H1 (cell line): ENCODE measurements around the gene STIL. TPM values are rescaled to one million over a fixed set of nuclear protein-coding genes. Genes with fewer than 3 reads are reported as not detected.

Experiments
- CTCF ChIA-PET: fragments of 300-600 bp; sonication (Branson Sonifier 250); formaldehyde crosslinking; loops from one replicate; lab custom pipeline; 2021; ENCODE audit not compliant: partially characterized antibody; lab: Charles Lee
- POLR2A ChIA-PET: fragments of 300-600 bp; sonication (Branson Sonifier 250); formaldehyde crosslinking; loops from one replicate; lab custom pipeline; 2021; ENCODE audit warnings: inconsistent platforms; ENCODE audit not compliant: partially characterized antibody; lab: Charles Lee
- DNase-seq, 2 experiments: peaks; one replicate each; pipeline versions ENCODE4 v3.0.0 to v3.0.0-alpha.2; 2010 to 2022; ENCODE audit warnings: low spot score in 2 of 2, low read depth in 1 of 2, mixed read lengths in 1 of 2
- FAIRE-seq: peaks from 2 replicates; lab custom pipeline; 2011; peaks lifted over from hg19 to GRCh38; lab: Jason Lieb, UNC
- H2AFZ ChIP-seq: 2 replicates; pipeline ENCODE4 v1.8.1; 2012; ENCODE audit warnings: low read length, inconsistent platforms
- H2AK5ac ChIP-seq: 2 replicates; pipeline ENCODE4 v1.6.1; 2013; ENCODE audit warnings: low read depth, low read length
- H2BK120ac ChIP-seq: replicated peaks from 2 replicates; pipeline ENCODE3; 2013; ENCODE audit warnings: low read depth, low read length, inconsistent platforms
- H2BK12ac ChIP-seq: 2 replicates; pipeline ENCODE4 v1.6.1; 2013; ENCODE audit warnings: low read depth, low read length
- H2BK15ac ChIP-seq: 2 replicates; pipeline ENCODE4 v1.6.1; 2013; ENCODE audit warnings: low read length
- H2BK20ac ChIP-seq: 2 replicates; pipeline ENCODE4 v1.6.1; 2013; ENCODE audit warnings: low read length
- H2BK5ac ChIP-seq: 2 replicates; pipeline ENCODE4 v1.6.1; 2013; ENCODE audit warnings: low read depth, low read length
- H3K14ac ChIP-seq: 2 replicates; pipeline ENCODE4 v1.6.1; 2013; ENCODE audit warnings: inconsistent platforms; ENCODE audit not compliant: insufficient read length
- H3K18ac ChIP-seq: 2 replicates; pipeline ENCODE4 v1.6.1; 2013; ENCODE audit warnings: low read length; ENCODE audit errors: extremely low read depth
- H3K23ac ChIP-seq: 2 replicates; pipeline ENCODE4 v1.6.1; 2013; ENCODE audit warnings: inconsistent platforms; ENCODE audit not compliant: insufficient read length
- H3K23me2 ChIP-seq: 2 replicates; pipeline ENCODE4 v1.6.1; 2013; ENCODE audit warnings: low read depth, low read length
- H3K27ac ChIP-seq: 2 replicates; pipeline ENCODE4 v1.6.1; 2011; ENCODE audit warnings: low read depth, low read length, inconsistent platforms
- H3K27me3 ChIP-seq, 4 experiments: replicated peaks in 1 of 4; 1 replicate in 1 of 4; 2 replicates in 3 of 4; pipeline versions ENCODE4 v1.6.1 to v1.8.1; 2011 to 2013; ENCODE audit warnings: low read length in 3 of 4, mild to moderate bottlenecking in 3 of 4, inconsistent platforms in 2 of 4, mixed read lengths in 2 of 4, moderate library complexity in 1 of 4; ENCODE audit not compliant: control insufficient read depth in 3 of 4, insufficient read depth in 3 of 4; ENCODE audit errors: extremely low read depth in 1 of 4
- H3K36me3 ChIP-seq, 4 experiments: 2 replicates each; pipeline versions ENCODE4 v1.6.1 to v1.8.1; 2011 to 2013; ENCODE audit warnings: mild to moderate bottlenecking in 4 of 4, low read length in 3 of 4, moderate library complexity in 2 of 4, control low read depth in 1 of 4, inconsistent platforms in 1 of 4; ENCODE audit not compliant: insufficient read depth in 4 of 4, control insufficient read depth in 2 of 4
- H3K4ac ChIP-seq: replicated peaks from 2 replicates; pipeline ENCODE3; 2013; ENCODE audit warnings: low read length, low read depth, mixed read lengths, inconsistent platforms; ENCODE audit not compliant: insufficient read length
- H3K4me1 ChIP-seq, 4 experiments: replicated peaks in 1 of 4; 1 replicate in 1 of 4; 2 replicates in 3 of 4; pipeline versions ENCODE4 v1.6.1 to v1.8.1; 2011 to 2013; ENCODE audit warnings: low read length in 3 of 4, inconsistent platforms in 2 of 4, mixed read lengths in 1 of 4; ENCODE audit not compliant: insufficient read depth in 4 of 4, control insufficient read depth in 3 of 4
- H3K4me2 ChIP-seq, 2 experiments: 2 replicates each; pipeline versions ENCODE4 v1.6.1 to v1.8.1; 2011 to 2013; ENCODE audit warnings: low read depth in 2 of 2, low read length in 2 of 2, control low read depth in 1 of 2, inconsistent platforms in 1 of 2, mild to moderate bottlenecking in 1 of 2; ENCODE audit not compliant: insufficient read depth in 1 of 2
- H3K4me3 ChIP-seq, 4 experiments: fragments of 200-600, 300-600 bp in 1 of 4; sonication (generic), shearing (Covaris generic), sonication (Bioruptor Twin) in 1 of 4; 2 replicates each; pipeline versions ENCODE4 v1.5.1 to v1.8.1; 2011 to 2016; ENCODE audit warnings: low read length in 4 of 4, low read depth in 3 of 4, control low read depth in 2 of 4, inconsistent platforms in 2 of 4, mild to moderate bottlenecking in 2 of 4, mixed read lengths in 1 of 4, moderate library complexity in 1 of 4; ENCODE audit not compliant: insufficient read depth in 2 of 4; ENCODE audit errors: extremely low read depth in 1 of 4
- H3K56ac ChIP-seq: replicated peaks from 2 replicates; pipeline ENCODE3; 2013; ENCODE audit warnings: low read depth, mild to moderate bottlenecking, mixed read lengths, low read length, inconsistent platforms; ENCODE audit not compliant: insufficient read length
- H3K79me1 ChIP-seq: 2 replicates; pipeline ENCODE4 v1.6.1; 2013; ENCODE audit warnings: low read depth, low read length, control low read depth
- H3K79me2 ChIP-seq, 2 experiments: 2 replicates each; pipeline versions ENCODE4 v1.6.1 to v1.8.1; 2012 to 2013; ENCODE audit warnings: low read length in 2 of 2, mild to moderate bottlenecking in 2 of 2, inconsistent platforms in 1 of 2; ENCODE audit not compliant: insufficient read depth in 2 of 2, control insufficient read depth in 1 of 2
- H3K9ac ChIP-seq, 4 experiments: replicated peaks in 1 of 4; 1 replicate in 1 of 4; 2 replicates in 3 of 4; pipeline versions ENCODE4 v1.6.1 to v1.8.1; 2011 to 2013; ENCODE audit warnings: low read depth in 3 of 4, low read length in 3 of 4, control low read depth in 2 of 4, mild to moderate bottlenecking in 2 of 4, moderate library complexity in 2 of 4, inconsistent platforms in 1 of 4; ENCODE audit errors: extremely low read depth in 1 of 4
- H3K9me3 ChIP-seq, 2 experiments: 2 replicates each; pipeline versions ENCODE4 v1.6.1 to v1.8.1; 2012 to 2013; ENCODE audit warnings: mild to moderate bottlenecking in 2 of 2, moderate library complexity in 2 of 2, control low read depth in 1 of 2, inconsistent platforms in 1 of 2, low read depth in 1 of 2, low read length in 1 of 2, mixed read lengths in 1 of 2; ENCODE audit not compliant: insufficient read depth in 2 of 2
- H4K20me1 ChIP-seq, 2 experiments: replicated peaks in 1 of 2; 2 replicates each; pipeline versions ENCODE3 to v1.8.1; 2011 to 2013; ENCODE audit warnings: inconsistent platforms in 2 of 2, low read length in 2 of 2, mild to moderate bottlenecking in 1 of 2; ENCODE audit not compliant: insufficient read depth in 2 of 2, control insufficient read depth in 1 of 2
- H4K5ac ChIP-seq: 2 replicates; pipeline ENCODE4 v1.6.1; 2013; ENCODE audit warnings: low read length, low read depth, mixed read lengths, inconsistent platforms; ENCODE audit not compliant: insufficient read length
- H4K8ac ChIP-seq: 2 replicates; pipeline ENCODE4 v1.8.0; 2013; ENCODE audit warnings: mild to moderate bottlenecking, moderate library complexity, low read length, inconsistent platforms; ENCODE audit not compliant: insufficient read depth; ENCODE audit errors: extremely low read depth
- H4K91ac ChIP-seq: replicated peaks from 2 replicates; pipeline ENCODE3; 2013; ENCODE audit warnings: low read length, mixed read lengths, inconsistent platforms; ENCODE audit not compliant: insufficient read length
- POU5F1 ChIP-seq: IDR thresholded peaks from 2 replicates; pipeline ENCODE4 v1.6.1; 2011; ENCODE audit warnings: low read depth, mild to moderate bottlenecking, low read length, moderate library complexity
- RBBP5 ChIP-seq: IDR thresholded peaks from 2 replicates; pipeline ENCODE4 v1.7.1; 2012; ENCODE audit warnings: low read depth, mild to moderate bottlenecking, inconsistent platforms, low read length, moderate library complexity, borderline replicate concordance
- SP1 ChIP-seq: IDR thresholded peaks from 2 replicates; pipeline ENCODE4 v1.6.1; 2011; ENCODE audit warnings: low read depth, low read length
- SP2 ChIP-seq: IDR thresholded peaks from 2 replicates; pipeline ENCODE4 v1.6.1; 2012; ENCODE audit warnings: mild to moderate bottlenecking, low read length, inconsistent platforms
- WGBS, 2 experiments: shearing (Covaris generic) in 1 of 2; methylation state at CpG; one replicate each; pipeline versions ENCODE4 v1.1.6 to v1.1.7; 2013 to 2015; ENCODE audit warnings: low lambda C conversion rate in 2 of 2, mixed read lengths in 2 of 2, inconsistent platforms in 1 of 2, low coverage in 1 of 2, missing lambda C conversion rate in 1 of 2; ENCODE audit not compliant: insufficient replicate concordance in 2 of 2, insufficient coverage in 1 of 2, insufficient read length in 1 of 2; ENCODE audit errors: extremely low coverage in 1 of 2, missing lambda C conversion rate in 1 of 2; 5-methylcytosine and 5-hydroxymethylcytosine counted together
- polyA plus RNA-seq, 7 experiments: library from polyadenylated mRNA; depleted of rRNA in 3 of 7; stranded (reverse) in 5 of 7; unstranded in 2 of 7; fragments of >200 nt in 5 of 7; fragments of 200-250 nt in 2 of 7; gene quantifications; 1 replicate in 5 of 7; 2 replicates in 1 of 7; 4 replicates in 1 of 7; pipeline versions ENCODE4 v1.2.1 to v1.2.3, GENCODE V29; 2011 to 2013; ENCODE audit warnings: missing spikeins in 2 of 7, mixed read lengths in 2 of 7
- total RNA-seq: library from RNA; stranded (reverse); fragmentation: NEBNext Ultra II Directional; extraction: Animal tissue kit (Norgen Biotek cat#: 25700); gene quantifications from 2 replicates; pipeline ENCODE4 v1.2.1, GENCODE V29; 2021

The STIL gene
- total and polyA plus RNA-seq, 2 of the 8 experiments (the other 6 are each of a cell fraction or from before 2014, with no cell fraction given), result 13.6 to 25.1 TPM

- 91% methylated on average over 3 of the region's 3 CpGs; no CpG with 5 or more reads in 1 of the 2 experiments for WGBS, 2 experiments
- Histone ChIP-seq H4K91ac (no peak overlapping the region), H2BK15ac (no peak overlapping the region), H4K5ac (no peak overlapping the region), H3K14ac (no peak overlapping the region), H4K20me1 (no peaks in the 10 kb centered on the region), H3K27me3 (no peaks in the 10 kb centered on the region), H2BK5ac (no peak overlapping the region), H2BK12ac (no peak overlapping the region), H2AK5ac (no peak overlapping the region), H3K4me3 (no peak overlapping the region), H3K4me2 (no peak overlapping the region), H2BK120ac (no peak overlapping the region), H3K79me2 (no peaks in the 10 kb centered on the region), H3K36me3 (peaks cover 0 to 15% (median 6%) of the 10 kb centered on the region in 4 experiments; a peak in 6 of 8 replicates), H3K9me3 (no peaks in the 10 kb centered on the region), H3K4ac (no peak overlapping the region), H3K23me2 (no peaks in the 10 kb centered on the region; the same call in 1 of the 2 replicates), H3K4me1 (no peaks in the 10 kb centered on the region), H3K18ac (no peak overlapping the region), H3K79me1 (no peaks in the 10 kb centered on the region), H4K8ac (no peak overlapping the region), H3K9ac (no peak overlapping the region), H3K56ac (no peak overlapping the region), H3K23ac (no peak overlapping the region), H2BK20ac (no peak overlapping the region), H3K27ac (no peak overlapping the region), H2AFZ (no peak overlapping the region)
- FAIRE-seq, result no peak
- TF ChIP-seq SP2 (no peak), POU5F1 (no peak), RBBP5 (no peak), SP1 (no peak)
- DNase-seq, result no peak
- CTCF ChIA-PET, result interaction anchor here (0.7 to 8.1 kb wide), 3 partner anchors 13 to 57 kb away, joined by 3 to 47 read pairs (median 6); no protein-coding TSS in a partner anchor
- POLR2A ChIA-PET, result interaction anchor here (0.6 to 1.0 kb wide), 2 partner anchors 57 to 403 kb away, joined by 3 read pairs; no protein-coding TSS in a partner anchor
These were observed 64.2 kb downstream of the STIL start for GRCh38 chr1:47249755-47250154.
